Measurements from ENCODE around the gene SEC24C.

- TF ChIP-seq CTCF (IDR thresholded peaks at IDR 0.05; ENCODE audit: insufficient read depth, low read depth, low read length) (no peak), EZH2 (IDR thresholded peaks at IDR 0.05; ENCODE audit: insufficient read depth, low read length) (no peak)
Measured at GRCh38 chr10:73785211-73785720, 41.1 kb downstream of the SEC24C start, which contains the start of gene ZSWIM8.

Data from astrocyte (in vitro differentiated cells and primary cell).